A673 (cell line): ENCODE measurements around the gene ANKS1B. TPM values are rescaled to one million over a fixed set of nuclear protein-coding genes. Genes with fewer than 3 reads are reported as not detected.

Source experiments
- BruUV-seq: library from RNA; stranded (reverse); fragments of 400-500 nt; replicated peaks from 2 replicates; lab custom pipeline; 2021; lab: Mats Ljungman, UMichigan
- CTCF ChIA-PET: fragments of 300-600 bp; sonication (Branson Sonifier 250); formaldehyde crosslinking; loops from one replicate; lab custom pipeline; 2022; ENCODE audit warnings: antibody characterized with exemption; lab: Charles Lee
- POLR2A ChIA-PET: fragments of 300-600 bp; sonication (Branson Sonifier 250); formaldehyde crosslinking; loops from one replicate; lab custom pipeline; 2022; ENCODE audit warnings: antibody characterized with exemption; ENCODE audit not compliant: low non-redundant PET; lab: Charles Lee
- DNase-seq: peaks from one replicate; pipeline ENCODE4 v3.0.0-alpha.2; 2015; ENCODE audit warnings: low spot score
- H3K27ac ChIP-seq: fragments of 200-600 bp; sonication (generic); 2 replicates; pipeline ENCODE4 v1.5.1; 2016; ENCODE audit warnings: mixed run types, low read depth, mild to moderate bottlenecking, mixed read lengths, antibody characterized with exemption, low read length; ENCODE audit not compliant: poor library complexity, severe bottlenecking
- H3K27me3 ChIP-seq: fragments of 200-600 bp; sonication (generic); replicated peaks from 2 replicates; pipeline ENCODE4 v1.6.1; 2017; ENCODE audit warnings: mixed run types, low read depth, mild to moderate bottlenecking, mixed read lengths, antibody characterized with exemption, low read length; ENCODE audit not compliant: insufficient read depth, poor library complexity
- H3K36me3 ChIP-seq: fragments of 200-600 bp; sonication (generic); 2 replicates; pipeline ENCODE4 v1.6.1; 2016; ENCODE audit warnings: mixed run types, mild to moderate bottlenecking, mixed read lengths, antibody characterized with exemption, low read length; ENCODE audit not compliant: insufficient read depth, poor library complexity, severe bottlenecking
- H3K4me1 ChIP-seq: fragments of 200-600 bp; sonication (generic); 2 replicates; pipeline ENCODE4 v1.6.1; 2017; ENCODE audit warnings: mixed run types, mild to moderate bottlenecking, mixed read lengths, antibody characterized with exemption, low read length; ENCODE audit not compliant: insufficient read depth, poor library complexity, severe bottlenecking
- H3K4me3 ChIP-seq: fragments of 200-600 bp; sonication (generic); 2 replicates; pipeline ENCODE4 v1.5.1; 2016; ENCODE audit warnings: low read depth, mixed run types, mild to moderate bottlenecking, mixed read lengths, low read length; ENCODE audit not compliant: poor library complexity, severe bottlenecking
- H3K9me3 ChIP-seq: fragments of 200-600 bp; sonication (generic); 2 replicates; pipeline ENCODE4 v1.6.1; 2016; ENCODE audit warnings: mixed run types, low read depth, mild to moderate bottlenecking, mixed read lengths, antibody characterized with exemption, low read length; ENCODE audit not compliant: poor library complexity, severe bottlenecking
- CTCF ChIP-seq: fragments of 300-800, 200-600 bp; sonication (generic); conservative IDR thresholded peaks from 2 replicates; pipeline ENCODE4 v1.5.1; 2017; ENCODE audit warnings: low read depth, mild to moderate bottlenecking, antibody characterized with exemption, low read length, moderate library complexity, mixed read lengths
- EZH2 ChIP-seq: fragments of 200-600 bp; sonication (generic); IDR thresholded peaks from 2 replicates; pipeline ENCODE4 v1.6.1; 2017; ENCODE audit warnings: borderline replicate concordance, low read depth, mild to moderate bottlenecking, mixed read lengths, antibody characterized with exemption, low read length; ENCODE audit not compliant: poor library complexity, severe bottlenecking
- intact Hi-C: fragments of 100-400 bp; cut with micrococcal nuclease; formaldehyde crosslinking; loops from one replicate; pipeline ENCODE4 v1.10.0; 2022; ENCODE audit not compliant: unreplicated experiment
- total RNA-seq: library from RNA; stranded (reverse); gene quantifications from 2 replicates; pipeline ENCODE4 v1.2.3, GENCODE V29; 2021

The ANKS1B gene
- total RNA-seq, 1 experiment from 2014 or later, result 0.99 TPM

GRCh38 chr12:98955284-98955683, 1029.5 kb downstream of the ANKS1B start:
- ChIA-PET CTCF (interaction anchor here (0.6 kb wide), 1 partner anchor 529 kb away, joined by 3 read pairs; no protein-coding TSS in a partner anchor), POLR2A (no interaction called here)
- TF ChIP-seq CTCF (peak; percentile 52), EZH2 (no peak)
- Histone ChIP-seq H3K9me3 (no peaks in the 10 kb centered on the region), H3K27me3 (no peaks in the 10 kb centered on the region), H3K4me1 (no peaks in the 10 kb centered on the region), H3K27ac (no peak overlapping the region), H3K36me3 (no peaks in the 10 kb centered on the region), H3K4me3 (no peak overlapping the region)
- DNase-seq, result peak; percentile 53
- BruUV-seq, result no TSS peak
- intact Hi-C loops, result no loop called here

- TF ChIP-seq CTCF (no peak), EZH2 (no peak)
- H3K4me3 ChIP-seq, result no peak overlapping the region
- ChIA-PET POLR2A (no interaction called here), CTCF (interaction anchor here (0.8 kb wide), 1 partner anchor 44 kb away, joined by 3 read pairs; no protein-coding TSS in a partner anchor)
- intact Hi-C loops, result no loop called here
- no peaks in the 10 kb centered on the region for H3K27me3 ChIP-seq
- H3K9me3 ChIP-seq, result no peaks in the 10 kb centered on the region
- H3K27ac ChIP-seq, result no peak overlapping the region
- no peaks in the 10 kb centered on the region for H3K4me1 ChIP-seq
- no peak for DNase-seq
- BruUV-seq, result no TSS peak
- H3K36me3 ChIP-seq, result no peaks in the 10 kb centered on the region
Observed at GRCh38 chr12:98954506-98954905, 1030.2 kb downstream of the ANKS1B start.

- no TSS peak for BruUV-seq
- H3K4me1 ChIP-seq, result no peaks in the 10 kb centered on the region
- TF ChIP-seq CTCF, result no peak
- TF ChIP-seq EZH2, result no peak
- POLR2A ChIA-PET, result no interaction called here
- intact Hi-C loops, result no loop called here
- CTCF ChIA-PET, result no interaction called here
- no peaks in the 10 kb centered on the region for H3K9me3 ChIP-seq
- no peak for DNase-seq
- no peaks in the 10 kb centered on the region for H3K36me3 ChIP-seq
- H3K27ac ChIP-seq, result no peak overlapping the region
- no peak overlapping the region for H3K4me3 ChIP-seq
- no peaks in the 10 kb centered on the region for H3K27me3 ChIP-seq
Observed at GRCh38 chr12:98951406-98951805, 1033.3 kb downstream of the ANKS1B start.
